Measurements from ENCODE around the gene FAM3B. TPM values are rescaled to one million over a fixed set of nuclear protein-coding genes. Genes with fewer than 3 reads are reported as not detected.

The FAM3B gene
- total RNA-seq, 4 donors from 2014 or later = not detected

DNA sequence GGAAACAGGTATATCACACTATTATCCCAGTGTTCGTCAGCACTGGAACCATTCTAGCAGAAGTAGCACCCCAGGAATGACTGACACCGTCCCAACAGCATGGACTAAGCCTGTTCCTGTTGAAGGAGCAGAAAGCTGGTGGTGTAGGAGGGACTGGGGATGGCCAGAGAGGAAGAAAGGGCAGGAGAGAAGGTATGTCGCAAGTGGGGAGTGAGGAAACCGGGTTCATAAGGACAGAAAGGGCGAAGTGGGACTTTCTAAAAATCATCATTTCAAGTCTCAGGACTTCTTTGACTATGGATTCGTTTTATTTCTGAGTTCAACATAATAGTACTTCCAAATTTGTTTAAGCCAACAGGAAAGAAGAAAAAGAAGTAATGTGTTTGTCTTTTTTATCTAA, 89.7 kb downstream of the FAM3B start:
- DNase-seq = no peak
- ATAC-seq = no peak
- no peak overlapping the region for H3K27ac ChIP-seq
- H3K36me3 ChIP-seq = no peaks in the 10 kb centered on the region
- no peak overlapping the region for H3K4me3 ChIP-seq
- no peaks in the 10 kb centered on the region for H3K27me3 ChIP-seq
- H3K4me1 ChIP-seq = no peaks in the 10 kb centered on the region
- in situ Hi-C loops (cut with MboI; ENCODE audit: low sequenced_read_pairs in 4 of 4) (no loop called here), intact Hi-C loops (cut with DNase I; ENCODE audit: low total_unique reads) (no loop called here)
- no peak for TF ChIP-seq POLR2A (IDR thresholded peaks at IDR 0.05)
- TF ChIP-seq, protein P1, sequence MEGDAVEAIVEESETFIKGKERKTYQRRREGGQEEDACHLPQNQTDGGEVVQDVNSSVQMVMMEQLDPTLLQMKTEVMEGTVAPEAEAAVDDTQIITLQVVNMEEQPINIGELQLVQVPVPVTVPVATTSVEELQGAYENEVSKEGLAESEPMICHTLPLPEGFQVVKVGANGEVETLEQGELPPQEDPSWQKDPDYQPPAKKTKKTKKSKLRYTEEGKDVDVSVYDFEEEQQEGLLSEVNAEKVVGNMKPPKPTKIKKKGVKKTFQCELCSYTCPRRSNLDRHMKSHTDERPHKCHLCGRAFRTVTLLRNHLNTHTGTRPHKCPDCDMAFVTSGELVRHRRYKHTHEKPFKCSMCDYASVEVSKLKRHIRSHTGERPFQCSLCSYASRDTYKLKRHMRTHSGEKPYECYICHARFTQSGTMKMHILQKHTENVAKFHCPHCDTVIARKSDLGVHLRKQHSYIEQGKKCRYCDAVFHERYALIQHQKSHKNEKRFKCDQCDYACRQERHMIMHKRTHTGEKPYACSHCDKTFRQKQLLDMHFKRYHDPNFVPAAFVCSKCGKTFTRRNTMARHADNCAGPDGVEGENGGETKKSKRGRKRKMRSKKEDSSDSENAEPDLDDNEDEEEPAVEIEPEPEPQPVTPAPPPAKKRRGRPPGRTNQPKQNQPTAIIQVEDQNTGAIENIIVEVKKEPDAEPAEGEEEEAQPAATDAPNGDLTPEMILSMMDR (IDR thresholded peaks at IDR 0.05 in 4 of 5, conservative IDR thresholded peaks at IDR 0.05 in 1 of 5) = no peak
- H3K9me3 ChIP-seq = no peaks in the 10 kb centered on the region

Other genes with a start within 250 kb of the FAM3B start
- 10 to 100 TPM in 1 of 4 donors, 1 to 10 TPM in 3; 7.5 to 17.5 (median 9.3) TPM for gene BACE2, start 148.6 kb upstream of the FAM3B start, total RNA-seq
- 1 to 10 TPM; 1.1 to 6.8 (median 2.2) TPM for gene MX2, start 45.2 kb downstream of the FAM3B start, total RNA-seq
- 1 to 10 TPM; 2.5 to 10.0 (median 5.7) TPM for gene MX1, start 109.4 kb downstream of the FAM3B start, total RNA-seq
- 1 to 10 TPM in 1 of 4 donors, under 1 TPM in 1, not detected in 2; 0.09 to 1.2 TPM for gene TMPRSS2, start 191.4 kb downstream of the FAM3B start, total RNA-seq

All from gastrocnemius medialis (tissue), 4 donors.